Erythroblast (primary cell): Measurements from ENCODE around the gene H2BK1.

ENCODE experiments used
- GATA1 ChIP-seq: IDR thresholded peaks from 2 replicates; pipeline ENCODE4 v1.6.1; 2011; ENCODE audit warnings: low read depth, mild to moderate bottlenecking, control low read depth, low read length, moderate library complexity
- POLR2A ChIP-seq: IDR thresholded peaks from 2 replicates; pipeline ENCODE4 v1.6.1; 2011; ENCODE audit warnings: mild to moderate bottlenecking, low read length

GRCh38 chr7:151168003-151168786, 42.1 kb downstream of the H2BK1 start:
- no peak for TF ChIP-seq POLR2A
- no peak for TF ChIP-seq GATA1
